PC-3 (cell line): Measurements from ENCODE around the gene ZYG11A. TPM values are rescaled to one million over a fixed set of nuclear protein-coding genes. Genes with fewer than 3 reads are reported as not detected.

Experiments used
- ATAC-seq: fragments of 200-7000 bp; cut with Tn5 transposase; 2 replicates; pipeline ENCODE4 v1.9.1; 2020; ENCODE audit warnings: mild to moderate bottlenecking, moderate library complexity
- BruUV-seq: library from RNA; stranded (reverse); fragments of 400-500 nt; replicated peaks from 2 replicates; lab custom pipeline; 2021; lab: Mats Ljungman, UMichigan
- CTCF ChIA-PET: fragments of 300-600 bp; sonication (Branson Sonifier 250); formaldehyde crosslinking; loops from one replicate; lab custom pipeline; 2022; ENCODE audit warnings: antibody characterized with exemption; lab: Charles Lee
- POLR2A ChIA-PET: fragments of 300-600 bp; sonication (Branson Sonifier 250); formaldehyde crosslinking; loops from one replicate; lab custom pipeline; 2022; ENCODE audit warnings: antibody characterized with exemption; ENCODE audit not compliant: unreplicated experiment; lab: Charles Lee
- DNase-seq: peaks from one replicate; pipeline ENCODE4 v3.0.0-alpha.2; 2015
- H2AFZ ChIP-seq: fragments of 300-600 bp; sonication (generic); 2 replicates; pipeline ENCODE4 v1.6.0; 2016; ENCODE audit warnings: antibody characterized with exemption, low read length
- H3F3A ChIP-seq: fragments of 300-600 bp; sonication (generic); one replicate; pipeline ENCODE4 v1.6.0; 2017; ENCODE audit warnings: antibody characterized with exemption, low read length, control low read depth, mild to moderate bottlenecking; ENCODE audit not compliant: unreplicated experiment
- H3K27ac ChIP-seq: fragments of 300-600 bp; sonication (generic); 2 replicates; pipeline ENCODE4 v1.5.1; 2016; ENCODE audit warnings: mild to moderate bottlenecking, low read length
- H3K27me3 ChIP-seq: fragments of 300-600 bp; sonication (generic); 2 replicates; pipeline ENCODE4 v1.6.1; 2016; ENCODE audit warnings: low read length, mixed read lengths
- H3K36me3 ChIP-seq: fragments of 300-600 bp; sonication (generic); 2 replicates; pipeline ENCODE4 v1.6.1; 2016; ENCODE audit warnings: low read depth, mixed run types, low read length, mixed read lengths
- H3K4me1 ChIP-seq: fragments of 300-600 bp; sonication (generic); 2 replicates; pipeline ENCODE4 v1.5.1; 2016; ENCODE audit warnings: low read length; ENCODE audit not compliant: insufficient read depth
- H3K4me2 ChIP-seq: fragments of 300-600 bp; sonication (generic); 2 replicates; pipeline ENCODE4 v1.6.0; 2016; ENCODE audit warnings: low read length
- H3K4me3 ChIP-seq: fragments of 300-600 bp; sonication (generic); 2 replicates; pipeline ENCODE4 v1.5.1; 2016; ENCODE audit warnings: mild to moderate bottlenecking, low read length, mixed read lengths
- H3K79me2 ChIP-seq: fragments of 300-600 bp; sonication (generic); 2 replicates; pipeline ENCODE4 v1.6.1; 2017; ENCODE audit warnings: low read length, mixed read lengths
- H3K9ac ChIP-seq: fragments of 300-600 bp; sonication (generic); 2 replicates; pipeline ENCODE4 v1.6.0; 2016; ENCODE audit warnings: mild to moderate bottlenecking, low read length
- H3K9me2 ChIP-seq: fragments of 300-600 bp; sonication (generic); replicated peaks from 2 replicates; pipeline ENCODE4 v1.6.1; 2016; ENCODE audit warnings: mixed run types, low read length, mixed read lengths
- H3K9me3 ChIP-seq: fragments of 300-600 bp; sonication (generic); 2 replicates; pipeline ENCODE4 v1.6.1; 2016; ENCODE audit warnings: low read length, mixed read lengths
- H4K20me1 ChIP-seq: fragments of 300-600 bp; sonication (generic); 2 replicates; pipeline ENCODE4 v1.6.1; 2016; ENCODE audit warnings: low read length, mixed read lengths
- EZH2 ChIP-seq: fragments of 300-600 bp; sonication (generic); IDR thresholded peaks from one replicate; pipeline ENCODE4 v1.6.1; 2017; ENCODE audit warnings: antibody characterized with exemption, mild to moderate bottlenecking, low read length; ENCODE audit not compliant: unreplicated experiment
- EZH2phosphoT487 ChIP-seq: fragments of 300-600 bp; sonication (generic); IDR thresholded peaks from 2 replicates; pipeline ENCODE4 v1.6.1; 2018; ENCODE audit warnings: mild to moderate bottlenecking, antibody characterized with exemption, low read length, borderline replicate concordance
- intact Hi-C: fragments of 100-400 bp; cut with micrococcal nuclease; formaldehyde crosslinking; loops from 2 replicates; pipeline ENCODE4 v1.9.0; 2023
- total RNA-seq: library from RNA; depleted of rRNA; stranded (reverse); fragments of >200 nt; gene quantifications from 2 replicates; pipeline ENCODE4 v1.2.3, GENCODE V29; 2014
- TF ChIP-seq, protein P1 (sequence below): fragments of 300-600 bp; sonication (generic); conservative IDR thresholded peaks from 2 replicates; pipeline ENCODE4 v1.5.1; 2017; ENCODE audit warnings: antibody characterized with exemption, low read depth, mild to moderate bottlenecking, low read length

The ZYG11A gene
- total RNA-seq, 1 experiment from 2014 or later: 0.47 TPM

DNA sequence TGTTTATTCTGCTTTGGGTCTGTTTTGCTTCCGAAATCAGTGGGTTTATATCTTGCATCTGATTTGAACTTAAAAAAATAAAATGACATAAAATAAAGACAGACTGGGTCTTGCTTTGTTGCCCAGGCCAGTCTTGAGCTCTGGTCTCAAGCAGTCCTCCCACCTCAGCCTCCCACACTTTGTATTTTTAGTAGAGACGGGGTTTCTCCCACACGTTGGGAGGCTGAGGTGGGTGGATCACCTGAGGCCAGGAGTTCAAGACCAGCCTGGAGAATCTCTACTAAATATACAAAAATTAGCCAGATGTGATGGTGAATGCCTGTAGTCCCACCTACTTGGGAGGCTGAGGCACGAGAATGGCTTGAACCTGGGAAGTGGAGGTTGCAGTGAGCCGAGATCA lies 5.9 kb downstream of the ZYG11A start:
- no peak for TF ChIP-seq EZH2phosphoT487
- TF ChIP-seq EZH2: no peak
- TF ChIP-seq, protein P1, sequence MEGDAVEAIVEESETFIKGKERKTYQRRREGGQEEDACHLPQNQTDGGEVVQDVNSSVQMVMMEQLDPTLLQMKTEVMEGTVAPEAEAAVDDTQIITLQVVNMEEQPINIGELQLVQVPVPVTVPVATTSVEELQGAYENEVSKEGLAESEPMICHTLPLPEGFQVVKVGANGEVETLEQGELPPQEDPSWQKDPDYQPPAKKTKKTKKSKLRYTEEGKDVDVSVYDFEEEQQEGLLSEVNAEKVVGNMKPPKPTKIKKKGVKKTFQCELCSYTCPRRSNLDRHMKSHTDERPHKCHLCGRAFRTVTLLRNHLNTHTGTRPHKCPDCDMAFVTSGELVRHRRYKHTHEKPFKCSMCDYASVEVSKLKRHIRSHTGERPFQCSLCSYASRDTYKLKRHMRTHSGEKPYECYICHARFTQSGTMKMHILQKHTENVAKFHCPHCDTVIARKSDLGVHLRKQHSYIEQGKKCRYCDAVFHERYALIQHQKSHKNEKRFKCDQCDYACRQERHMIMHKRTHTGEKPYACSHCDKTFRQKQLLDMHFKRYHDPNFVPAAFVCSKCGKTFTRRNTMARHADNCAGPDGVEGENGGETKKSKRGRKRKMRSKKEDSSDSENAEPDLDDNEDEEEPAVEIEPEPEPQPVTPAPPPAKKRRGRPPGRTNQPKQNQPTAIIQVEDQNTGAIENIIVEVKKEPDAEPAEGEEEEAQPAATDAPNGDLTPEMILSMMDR: no peak
- Histone ChIP-seq H3K27me3 (no peaks in the 10 kb centered on the region), H3K9me3 (no peaks in the 10 kb centered on the region), H2AFZ (no peak overlapping the region), H4K20me1 (no peaks in the 10 kb centered on the region), H3K4me3 (no peak overlapping the region), H3K4me2 (no peak overlapping the region), H3K9ac (no peak overlapping the region), H3K79me2 (no peaks in the 10 kb centered on the region), H3K9me2 (no peaks in the 10 kb centered on the region), H3K36me3 (no peaks in the 10 kb centered on the region), H3F3A (no peaks in the 10 kb centered on the region), H3K27ac (no peak overlapping the region), H3K4me1 (no peaks in the 10 kb centered on the region)
- intact Hi-C loops: no loop called here
- POLR2A ChIA-PET: no interaction called here
- ATAC-seq: no peak
- CTCF ChIA-PET: no interaction called here
- DNase-seq: no peak
- BruUV-seq: no TSS peak

DNA sequence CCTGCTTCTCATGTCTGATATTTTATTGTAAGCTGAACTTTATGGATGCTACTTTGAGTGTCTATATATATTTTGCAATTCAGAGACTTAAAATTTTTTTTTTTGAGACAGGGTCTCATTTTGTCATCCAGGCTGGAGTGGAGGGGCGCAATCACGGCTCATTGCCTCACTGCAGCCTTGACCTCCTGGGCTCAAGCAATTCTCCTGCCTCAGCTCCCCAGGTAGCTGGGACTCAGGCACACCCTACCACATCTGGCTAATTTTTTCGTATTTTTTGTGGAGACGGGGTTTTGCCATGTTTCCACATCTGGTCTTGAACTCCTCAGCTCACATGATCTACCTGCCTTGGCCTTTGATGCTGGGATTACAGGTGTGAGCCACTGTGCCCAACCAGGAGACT lies 8.4 kb downstream of the ZYG11A start:
- Histone ChIP-seq H3K79me2 (no peaks in the 10 kb centered on the region), H3K4me2 (no peak overlapping the region), H3K9me2 (no peaks in the 10 kb centered on the region), H3K27ac (no peak overlapping the region), H4K20me1 (no peaks in the 10 kb centered on the region), H3K9ac (no peak overlapping the region), H3K36me3 (no peaks in the 10 kb centered on the region), H3K4me3 (no peak overlapping the region), H3K27me3 (no peaks in the 10 kb centered on the region), H3F3A (no peaks in the 10 kb centered on the region), H3K9me3 (no peaks in the 10 kb centered on the region), H2AFZ (no peak overlapping the region), H3K4me1 (peaks cover 2% of the 10 kb centered on the region; the same call in 1 of the 2 replicates)
- BruUV-seq: no TSS peak
- CTCF ChIA-PET: no interaction called here
- no peak for ATAC-seq
- TF ChIP-seq, protein P1: no peak
- TF ChIP-seq EZH2phosphoT487: no peak
- no peak for TF ChIP-seq EZH2
- DNase-seq: no peak
- POLR2A ChIA-PET: no interaction called here
- intact Hi-C loops: no loop called here

DNA sequence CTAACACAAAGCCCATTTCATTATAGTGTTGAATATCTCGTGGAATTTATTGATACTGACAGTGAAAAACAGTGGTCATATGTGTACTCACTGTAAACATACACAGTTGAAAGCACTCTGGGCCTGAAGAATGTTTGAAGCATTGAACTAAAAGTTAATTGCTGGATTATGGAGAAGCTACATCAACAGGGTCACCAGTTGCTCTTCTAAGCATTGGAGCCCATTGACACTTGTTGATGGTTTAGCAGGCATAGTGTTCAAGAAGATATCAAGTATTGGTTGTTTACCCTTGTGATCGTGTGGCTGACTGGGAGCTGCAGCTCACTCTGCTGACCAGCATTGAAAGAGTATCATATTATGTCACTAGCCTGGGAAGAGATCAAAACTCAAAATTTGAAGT lies 10.3 kb downstream of the ZYG11A start:
- no peak for TF ChIP-seq EZH2
- TF ChIP-seq, protein P1: no peak
- TF ChIP-seq EZH2phosphoT487: no peak
- Histone ChIP-seq H3K4me1 (peaks cover 4% of the 10 kb centered on the region; the same call in 1 of the 2 replicates), H3K4me3 (no peak overlapping the region), H3K9ac (no peak overlapping the region), H3K79me2 (no peaks in the 10 kb centered on the region), H3K9me2 (no peaks in the 10 kb centered on the region), H3K4me2 (no peak overlapping the region), H3K27ac (no peak overlapping the region), H3K9me3 (no peaks in the 10 kb centered on the region), H3K27me3 (no peaks in the 10 kb centered on the region), H2AFZ (no peak overlapping the region), H3F3A (no peaks in the 10 kb centered on the region), H3K36me3 (no peaks in the 10 kb centered on the region), H4K20me1 (no peaks in the 10 kb centered on the region)
- BruUV-seq: no TSS peak
- ATAC-seq (no peak), DNase-seq (no peak)
- intact Hi-C loops: no loop called here
- CTCF ChIA-PET: no interaction called here
- POLR2A ChIA-PET: no interaction called here
